Large intestine (tissue), 3 donors: ENCODE measurements around the gene FN3K. TPM values are rescaled to one million over a fixed set of nuclear protein-coding genes. Genes with fewer than 3 reads are reported as not detected.
"Not testable (repeated sequence)": the region's sequence is repeated elsewhere in the genome, so short reads cannot be mapped to it uniquely, and the experiment has no call there.

ENCODE experiments used
- DNase-seq, 2 donors: peaks; one replicate each; pipeline versions ENCODE4 v3.0.0 to v3.0.0-alpha.2; 2013
- H3K27ac ChIP-seq: one replicate; pipeline ENCODE4 v1.5.1; 2013; ENCODE audit warnings: low read length
- H3K27me3 ChIP-seq: 2 replicates; pipeline ENCODE4 v1.6.1; 2013; ENCODE audit warnings: low read length; ENCODE audit not compliant: control insufficient read depth, insufficient read depth
- H3K36me3 ChIP-seq: 2 replicates; pipeline ENCODE4 v1.6.1; 2013; ENCODE audit warnings: low read length; ENCODE audit not compliant: control insufficient read depth, insufficient read depth
- H3K4me1 ChIP-seq: one replicate; pipeline ENCODE4 v1.6.1; 2013; ENCODE audit warnings: low read length; ENCODE audit not compliant: control insufficient read depth, insufficient read depth
- H3K4me3 ChIP-seq: one replicate; pipeline ENCODE4 v1.5.1; 2013; ENCODE audit warnings: low read length
- H3K9me3 ChIP-seq: one replicate; pipeline ENCODE4 v1.6.1; 2013; ENCODE audit warnings: mild to moderate bottlenecking, low read depth, low read length, moderate library complexity; ENCODE audit not compliant: control insufficient read depth
- WGBS: methylation state at CpG from one replicate; pipeline ENCODE4 v1.1.5; 2013; ENCODE audit warnings: low lambda C conversion rate; ENCODE audit not compliant: insufficient coverage; 5-methylcytosine and 5-hydroxymethylcytosine counted together
- polyA plus RNA-seq: library from polyadenylated mRNA; unstranded; fragments of 120-200 nt; gene quantifications from one replicate; pipeline ENCODE4 v1.2.1, GENCODE V29; 2013

The FN3K gene
- polyA plus RNA-seq, 1 donor = 244 TPM

- WGBS = no CpG with 5 or more reads among the region's 26 CpGs
- H3K36me3 ChIP-seq = peaks cover 50% of the 10 kb centered on the region
- H3K27ac ChIP-seq = peak overlapping the region; percentile 91
Observed at GRCh38 chr17:82737967-82738877, 2.8 kb downstream of the FN3K start.

GRCh38 chr17:82740906-82741759 is 5.7 kb downstream of the FN3K start:
- Histone ChIP-seq H3K4me1 (peaks cover 34% of the 10 kb centered on the region), H3K36me3 (peaks cover 55% of the 10 kb centered on the region), H3K9me3 (peaks cover 19% of the 10 kb centered on the region), H3K27ac (peak overlapping the region; percentile 86), H3K4me3 (no peak overlapping the region), H3K27me3 (no peaks in the 10 kb centered on the region)
- DNase-seq = peak; percentile 96
- WGBS = no CpG with 5 or more reads among the region's 10 CpGs

More at GRCh38 chr17:82737967-82738877, 2.8 kb downstream of the FN3K start:
- peaks cover 19% of the 10 kb centered on the region for H3K9me3 ChIP-seq
- peak; percentile 93 to 96 for DNase-seq
- H3K4me3 ChIP-seq = peak overlapping the region; percentile 25
- H3K4me1 ChIP-seq = peaks cover 35% of the 10 kb centered on the region
- no peaks in the 10 kb centered on the region for H3K27me3 ChIP-seq

- no peak overlapping the region for H3K4me3 ChIP-seq
- H3K9me3 ChIP-seq = peaks cover 17% of the 10 kb centered on the region
- no peak for DNase-seq
- peaks cover 44% of the 10 kb centered on the region for H3K36me3 ChIP-seq
- no peaks in the 10 kb centered on the region for H3K27me3 ChIP-seq
- peaks cover 34% of the 10 kb centered on the region for H3K4me1 ChIP-seq
- peak overlapping the region; percentile 45 for H3K27ac ChIP-seq
- no CpG with 5 or more reads among the region's 16 CpGs for WGBS
Observed at GRCh38 chr17:82743344-82744219, 8.2 kb downstream of the FN3K start.

- not testable (repeated sequence) for DNase-seq, H3K27ac ChIP-seq, H3K27me3 ChIP-seq, H3K4me3 ChIP-seq
- no CpG with 5 or more reads among the region's 7 CpGs for WGBS
- H3K9me3 ChIP-seq = peaks cover 26% of the 10 kb centered on the region
- H3K4me1 ChIP-seq = peaks cover 32% of the 10 kb centered on the region
- peaks cover 45% of the 10 kb centered on the region for H3K36me3 ChIP-seq
Observed at GRCh38 chr17:82744736-82745135, 9.3 kb downstream of the FN3K start.

GRCh38 chr17:82745524-82745923 is 10.1 kb downstream of the FN3K start:
- Histone ChIP-seq H3K27me3 (no peaks in the 10 kb centered on the region), H3K4me1 (peaks cover 24% of the 10 kb centered on the region), H3K27ac (no peak overlapping the region), H3K36me3 (peaks cover 40% of the 10 kb centered on the region), H3K4me3 (no peak overlapping the region), H3K9me3 (peaks cover 27% of the 10 kb centered on the region)
- WGBS = no CpG with 5 or more reads among the region's 8 CpGs
- DNase-seq = no peak

- no CpG with 5 or more reads among the region's 16 CpGs for WGBS
- Histone ChIP-seq H3K36me3 (peaks cover 15% of the 10 kb centered on the region), H3K27me3 (no peaks in the 10 kb centered on the region), H3K4me1 (peaks cover 8% of the 10 kb centered on the region), H3K27ac (no peak overlapping the region), H3K9me3 (peaks cover 23% of the 10 kb centered on the region), H3K4me3 (no peak overlapping the region)
- no peak for DNase-seq
Observed at GRCh38 chr17:82748756-82749155, 13.3 kb downstream of the FN3K start.

GRCh38 chr17:82750241-82750908 is 15.0 kb downstream of the FN3K start:
- no CpG with 5 or more reads among the region's 40 CpGs for WGBS
- H3K36me3 ChIP-seq = peaks cover 12% of the 10 kb centered on the region
- H3K27me3 ChIP-seq = no peaks in the 10 kb centered on the region
- peak in 1 of 2 donors; percentile 47 for DNase-seq
- H3K4me1 ChIP-seq = peaks cover 11% of the 10 kb centered on the region
- peak overlapping the region; percentile 35 for H3K27ac ChIP-seq
- H3K9me3 ChIP-seq = peaks cover 23% of the 10 kb centered on the region
- no peak overlapping the region for H3K4me3 ChIP-seq

- H3K27ac ChIP-seq = peak overlapping the region; percentile 74
- H3K36me3 ChIP-seq = peaks cover 11% of the 10 kb centered on the region
- peak in 1 of 2 donors; percentile 70 for DNase-seq
- no CpG with 5 or more reads among the region's 56 CpGs for WGBS
- peaks cover 19% of the 10 kb centered on the region for H3K9me3 ChIP-seq
- no peaks in the 10 kb centered on the region for H3K27me3 ChIP-seq
- peak overlapping the region; percentile 30 for H3K4me3 ChIP-seq
- H3K4me1 ChIP-seq = peaks cover 11% of the 10 kb centered on the region
Observed at GRCh38 chr17:82751171-82751570, 15.8 kb downstream of the FN3K start.

- peaks cover 11% of the 10 kb centered on the region for H3K4me1 ChIP-seq
- H3K27ac ChIP-seq = peak within 1 kb of the TSS; percentile 83
- H3K9me3 ChIP-seq = peaks cover 16% of the 10 kb centered on the region
- no peaks in the 10 kb centered on the region for H3K27me3 ChIP-seq
- DNase-seq = peak; percentile 88 to 94
- WGBS = no CpG with 5 or more reads among the region's 114 CpGs
- peak within 1 kb of the TSS; percentile 63 for H3K4me3 ChIP-seq
- peaks cover 13% of the 10 kb centered on the region for H3K36me3 ChIP-seq
Observed at GRCh38 chr17:82751571-82752370, 16.4 kb downstream of the FN3K start, which contains the start of gene TBCD. Gene TBCD, plus strand, starts transcription at chr17:82752065. Its CDS starts 129 bp downstream, at chr17:82752194.
